Motor neuron (in vitro differentiated cells): ENCODE measurements around the gene TRPV3. TPM values are rescaled to one million over a fixed set of nuclear protein-coding genes. Genes with fewer than 3 reads are reported as not detected.
"Not testable (repeated sequence)": the region's sequence is repeated elsewhere in the genome, so short reads cannot be mapped to it uniquely, and the experiment has no call there.

ENCODE experiments used
- ATAC-seq, 8 experiments: fragments of 200-7000 bp; cut with Tn5 transposase; replicated peaks in 6 of 8; 2 replicates each; pipeline ENCODE4 v1.8.0; 2021; ENCODE audit warnings: mild to moderate bottlenecking in 8 of 8, moderate library complexity in 8 of 8
- H3K27ac ChIP-seq, 2 donors: fragments of 250-450 bp; sonication (Bioruptor Pico); 2 replicates each; pipeline ENCODE4 v1.9.0; 2021; ENCODE audit warnings: antibody characterized with exemption in 2 of 2, mild to moderate bottlenecking in 2 of 2, moderate library complexity in 1 of 2
- H3K4me1 ChIP-seq, 2 donors: fragments of 250-450 bp; sonication (Bioruptor Pico); replicated peaks in 1 of 2; 2 replicates each; pipeline ENCODE4 v1.6.1; 2021; ENCODE audit warnings: antibody characterized with exemption in 2 of 2, mild to moderate bottlenecking in 2 of 2, moderate library complexity in 1 of 2
- H3K4me3 ChIP-seq, 5 donors: fragments of 250-450 bp; sonication (Bioruptor Pico); 2 replicates each; pipeline ENCODE4 v1.9.0; 2021; ENCODE audit warnings: antibody characterized with exemption in 5 of 5, mild to moderate bottlenecking in 5 of 5, moderate library complexity in 4 of 5
- WGBS, 10 experiments: fragments of 450-650 bp; shearing (Covaris generic); methylation state at CpG; one replicate each; pipeline ENCODE4 v1.0.0; 2022; 5-methylcytosine and 5-hydroxymethylcytosine counted together
- in situ Hi-C, 9 experiments: fragments of 400-800 bp; cut with MboI; loops; one replicate each; pipeline ENCODE4 v1.15.0; 2021; ENCODE audit warnings: low sequenced_read_pairs in 9 of 9, low pct_unique_long_range_greater_than_20kb in 2 of 9; ENCODE audit not compliant: unreplicated experiment in 9 of 9
- total RNA-seq, 8 experiments: library from RNA; unstranded; fragments of 300-600 nt; gene quantifications; 2 replicates each; pipeline versions ENCODE4 v1.2.3 to v1.2.4, GENCODE V29; 2022

The TRPV3 gene
- total RNA-seq, 8 experiments from 2014 or later, result 0.11 to 3.2 (median 1.2) TPM

DNA sequence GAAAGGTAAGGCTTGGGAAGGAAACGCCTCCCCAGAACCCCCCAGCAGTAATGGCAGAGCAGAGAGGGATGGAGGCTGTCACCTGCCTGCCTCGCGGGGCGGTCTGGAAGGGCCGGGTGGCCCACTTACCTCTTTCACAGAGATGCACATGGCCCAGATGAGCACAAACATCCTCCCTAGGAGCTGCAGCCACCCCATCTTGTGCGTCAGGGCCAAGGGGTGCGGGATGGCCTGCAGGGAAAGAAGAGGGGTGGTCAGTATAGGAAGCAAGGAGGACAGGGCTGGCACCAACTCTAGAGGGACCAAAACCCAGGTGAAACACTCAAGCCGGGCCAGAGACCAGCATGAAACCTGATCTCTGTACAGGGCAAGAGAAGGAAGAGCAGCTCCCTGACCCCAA lies 29.7 kb downstream of the TRPV3 start:
- ATAC-seq, result no peak
- in situ Hi-C loops, result no loop called here
- Histone ChIP-seq H3K4me1 (peaks cover 17 to 19% of the 10 kb centered on the region in 2 donors), H3K4me3 (no peak overlapping the region), H3K27ac (no peak overlapping the region)
- 80 to 100% (median 88%) methylated on average over 1 to 3 of the region's 8 CpGs; no CpG with 5 or more reads in 2 of the 10 experiments for WGBS, 10 experiments

DNA sequence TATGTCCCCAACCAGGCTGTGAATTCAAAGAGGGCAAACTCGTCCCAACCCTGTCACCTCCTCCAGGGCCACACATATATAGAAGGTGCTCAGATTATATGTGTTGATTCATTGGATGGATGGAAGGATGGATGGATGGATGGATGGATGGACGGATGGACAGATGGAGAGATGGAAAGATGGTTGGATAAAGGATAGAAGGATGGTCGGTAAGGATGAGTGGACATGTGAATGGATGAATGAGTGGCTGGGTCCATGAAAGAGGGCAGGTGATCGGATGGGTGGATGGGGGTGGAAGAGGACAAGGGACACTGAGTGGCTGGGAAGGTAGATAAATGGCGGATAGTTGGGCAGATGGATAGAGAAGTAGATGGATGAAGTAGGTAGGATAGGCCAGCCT lies 30.1 kb downstream of the TRPV3 start:
- WGBS, 10 experiments, result 81 to 100% (median 94%) methylated on average over 2 to 5 of the region's 5 CpGs; no CpG with 5 or more reads in 1 of the 10 experiments
- Histone ChIP-seq H3K27ac (no peak overlapping the region), H3K4me3 (no peak overlapping the region), H3K4me1 (peaks cover 17 to 19% of the 10 kb centered on the region in 2 donors)
- in situ Hi-C loops, result no loop called here
- ATAC-seq, result no peak

DNA sequence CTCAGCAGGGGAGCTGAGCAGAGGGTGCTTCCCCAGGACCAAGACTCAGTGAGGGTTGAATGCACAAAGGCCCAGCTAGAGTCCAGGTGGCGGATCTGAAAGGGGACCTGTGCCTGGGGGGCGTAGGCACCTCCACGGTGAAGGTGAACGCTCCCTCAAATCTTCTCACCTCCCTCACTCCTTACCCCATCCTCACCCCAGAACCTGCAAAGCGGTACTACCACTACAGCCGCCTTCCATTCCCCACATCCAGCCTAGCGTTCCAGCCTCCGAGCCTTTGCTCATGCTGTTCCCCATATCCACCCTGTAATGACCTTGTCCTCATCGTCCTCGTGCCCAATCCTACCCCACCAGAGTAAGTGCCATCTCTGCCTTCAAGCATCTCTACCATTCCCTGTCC lies 30.6 kb downstream of the TRPV3 start:
- H3K27ac ChIP-seq, result no peak overlapping the region

DNA sequence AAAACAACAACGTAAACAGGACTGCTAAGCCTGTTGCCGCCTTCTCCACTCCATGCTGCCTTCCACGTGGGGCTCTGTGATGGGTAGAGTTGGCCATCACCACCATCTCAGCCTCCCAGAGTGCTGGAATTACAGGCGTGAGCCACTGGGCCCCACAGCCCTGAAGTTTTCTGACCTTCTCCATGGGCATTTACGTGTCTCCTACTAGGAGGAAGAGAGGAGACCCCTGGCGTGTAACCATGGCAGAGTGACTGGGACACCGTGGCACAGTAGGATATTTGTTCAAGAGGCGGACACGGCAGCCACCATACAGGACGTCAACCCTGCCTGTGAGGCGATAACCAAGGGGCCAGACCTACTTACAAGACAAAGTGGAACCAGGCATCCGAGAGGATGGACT lies 31.1 kb downstream of the TRPV3 start:
- in situ Hi-C loops, result no loop called here
- no peak for ATAC-seq
- Histone ChIP-seq H3K27ac (no peak overlapping the region), H3K4me1 (peaks cover 17 to 19% of the 10 kb centered on the region in 2 donors), H3K4me3 (no peak overlapping the region)
- 81 to 100% (median 92%) methylated on average over 2 to 7 of the region's 12 CpGs; no CpG with 5 or more reads in 5 of the 10 experiments for WGBS, 10 experiments

More for the DNA sequence above, 30.6 kb downstream of the TRPV3 start:
- no peak overlapping the region for H3K4me3 ChIP-seq
- no peak for ATAC-seq
- in situ Hi-C loops, result no loop called here
- WGBS, 10 experiments, result 85 to 100% (median 100%) methylated on average over 1 to 7 of the region's 10 CpGs; no CpG with 5 or more reads in 4 of the 10 experiments
- peaks cover 17 to 19% of the 10 kb centered on the region in 2 donors for H3K4me1 ChIP-seq

DNA sequence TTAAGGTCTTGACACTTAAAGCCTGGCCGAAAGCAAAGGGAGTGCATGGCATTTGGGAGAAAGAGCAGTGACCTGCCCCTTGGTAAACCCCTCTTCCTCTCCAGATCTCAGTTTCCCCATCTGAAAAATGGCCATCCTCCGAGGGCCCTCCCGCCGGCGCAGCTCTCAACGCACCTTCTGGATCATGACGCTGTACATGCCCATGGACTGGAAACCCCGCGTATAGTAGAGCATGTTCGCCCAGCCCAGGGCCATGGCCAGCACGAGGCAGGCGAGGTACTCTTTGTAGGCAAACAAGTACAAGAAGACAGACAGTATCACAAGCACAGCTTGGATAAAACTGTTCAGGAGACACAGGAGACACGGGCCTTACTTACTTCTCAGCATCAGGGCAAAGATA lies 33.6 kb downstream of the TRPV3 start:
- in situ Hi-C loops, result no loop called here
- peaks cover 5 to 8% of the 10 kb centered on the region in 2 donors for H3K4me1 ChIP-seq
- no peak for ATAC-seq
- no peak overlapping the region for H3K27ac ChIP-seq
- 75 to 100% (median 92%) methylated on average over 1 to 6 of the region's 13 CpGs; no CpG with 5 or more reads in 4 of the 10 experiments for WGBS, 10 experiments
- H3K4me3 ChIP-seq, result no peak overlapping the region

DNA sequence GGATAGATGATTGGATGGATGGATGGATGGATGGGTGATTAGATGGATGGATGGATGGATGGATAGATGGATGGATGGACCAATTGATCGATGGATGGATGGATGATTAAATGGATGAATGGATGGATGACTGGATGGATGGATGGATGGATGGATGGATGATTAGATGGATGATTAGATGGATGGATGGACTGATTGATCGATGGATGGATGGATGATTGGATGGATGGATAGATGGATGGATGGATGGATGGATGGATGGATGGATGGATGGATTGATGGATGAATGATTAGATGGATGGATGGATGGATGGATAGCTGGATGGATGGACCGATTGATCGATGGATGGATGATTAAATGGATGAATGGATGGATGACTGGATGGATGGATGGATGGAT lies 38.1 kb downstream of the TRPV3 start:
- ATAC-seq, in situ Hi-C loops, H3K4me3 ChIP-seq, H3K27ac ChIP-seq, H3K4me1 ChIP-seq: not testable (repeated sequence)
- WGBS, 10 experiments, result 71 to 100% (median 81%) methylated on average over 2 to 4 of the region's 4 CpGs

DNA sequence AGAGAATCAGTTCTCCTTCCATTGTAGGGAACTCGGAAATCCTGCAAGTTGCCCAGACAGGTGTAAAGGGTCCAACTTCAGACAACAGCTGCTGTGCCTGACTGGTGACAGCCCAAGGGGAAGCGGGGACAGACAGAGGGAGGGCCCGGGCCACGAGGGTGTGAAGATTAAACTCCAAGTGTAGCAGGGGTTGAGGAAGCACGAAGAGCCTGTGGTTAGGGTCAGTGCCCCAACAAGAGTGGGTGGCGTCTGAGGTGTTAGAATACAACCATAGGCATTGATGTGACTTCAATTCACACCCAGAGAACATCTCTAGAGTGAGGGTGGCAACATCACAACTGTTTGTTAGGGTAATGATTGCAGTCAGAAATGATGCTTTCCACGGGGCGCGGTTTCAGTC lies 42.7 kb downstream of the TRPV3 start:
- ATAC-seq, result no peak
- no peak overlapping the region for H3K4me3 ChIP-seq
- no peak overlapping the region for H3K27ac ChIP-seq
- in situ Hi-C loops, result no loop called here
- peaks cover 8 to 12% of the 10 kb centered on the region in 2 donors for H3K4me1 ChIP-seq
- WGBS, 10 experiments, result 69 to 100% (median 94%) methylated on average over 2 to 6 of the region's 9 CpGs; no CpG with 5 or more reads in 5 of the 10 experiments

DNA sequence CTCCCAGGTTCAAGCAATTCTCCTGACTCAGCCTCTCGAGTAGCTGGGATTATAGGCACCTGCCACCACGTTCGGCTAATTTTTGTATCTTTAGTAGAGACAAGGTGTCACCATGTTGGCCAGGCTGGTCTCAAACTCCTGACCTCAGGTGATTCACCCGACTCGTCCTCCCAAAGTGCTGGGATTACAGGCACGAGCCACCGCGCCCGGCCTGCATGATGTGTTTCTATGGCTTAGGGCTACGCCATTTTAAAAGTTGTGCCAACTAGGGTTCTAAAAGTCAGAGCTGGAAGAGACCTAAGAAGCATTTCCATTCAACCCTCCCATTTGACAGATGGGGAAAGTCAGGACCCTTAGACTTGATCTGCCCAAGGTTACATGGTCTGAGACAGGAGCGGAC lies 43.4 kb downstream of the TRPV3 start:
- ATAC-seq, H3K4me3 ChIP-seq, H3K27ac ChIP-seq, in situ Hi-C loops: not testable (repeated sequence)
- peaks cover 8 to 12% of the 10 kb centered on the region in 2 donors for H3K4me1 ChIP-seq
- 71 to 100% (median 97%) methylated on average over 1 to 5 of the region's 11 CpGs; no CpG with 5 or more reads in 4 of the 10 experiments for WGBS, 10 experiments

DNA sequence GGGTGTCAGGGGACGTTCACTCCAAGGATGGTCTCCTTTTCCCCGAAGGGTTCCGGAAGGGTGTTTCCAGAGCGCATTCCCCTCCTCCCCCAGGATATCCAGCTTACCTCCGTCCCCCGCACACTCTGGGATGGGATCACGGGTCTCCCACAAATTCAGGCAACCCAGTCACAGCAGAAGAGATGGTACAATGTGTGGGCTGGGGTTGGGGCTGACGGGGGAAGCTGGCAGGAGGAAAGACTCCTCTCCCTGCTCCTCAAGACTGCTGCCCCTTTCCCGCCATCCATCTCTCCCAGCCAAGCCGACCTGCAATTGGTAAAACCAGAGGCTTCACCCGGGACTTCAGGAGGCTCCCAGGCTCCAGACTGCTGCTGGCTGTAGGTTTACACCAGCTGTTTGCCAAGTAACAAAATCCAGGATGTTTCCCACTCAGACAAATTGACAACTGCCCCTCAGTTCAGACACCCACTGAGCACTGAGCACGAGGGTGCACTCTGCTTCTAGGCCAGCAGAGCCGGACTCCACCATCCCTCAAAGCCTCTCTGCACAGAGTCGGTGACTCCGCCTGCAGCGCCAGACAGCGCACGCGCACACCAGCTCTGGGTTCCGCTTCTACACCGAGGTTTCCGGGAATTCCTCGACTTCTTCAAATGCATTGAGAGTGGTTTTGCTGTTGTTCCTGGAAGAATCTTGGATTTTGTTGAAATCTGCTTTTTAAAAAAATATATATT lies 44.1 kb downstream of the TRPV3 start:
- in situ Hi-C loops, result no loop called here
- 66 to 96% (median 81%) methylated on average over 3 to 17 of the region's 23 CpGs; no CpG with 5 or more reads in 2 of the 10 experiments for WGBS, 10 experiments
- Histone ChIP-seq H3K4me3 (no peak overlapping the region), H3K4me1 (peaks cover 8 to 12% of the 10 kb centered on the region in 2 donors), H3K27ac (no peak overlapping the region)
- peak in 2 of 8 experiments; percentile 9 to 33 for ATAC-seq

DNA sequence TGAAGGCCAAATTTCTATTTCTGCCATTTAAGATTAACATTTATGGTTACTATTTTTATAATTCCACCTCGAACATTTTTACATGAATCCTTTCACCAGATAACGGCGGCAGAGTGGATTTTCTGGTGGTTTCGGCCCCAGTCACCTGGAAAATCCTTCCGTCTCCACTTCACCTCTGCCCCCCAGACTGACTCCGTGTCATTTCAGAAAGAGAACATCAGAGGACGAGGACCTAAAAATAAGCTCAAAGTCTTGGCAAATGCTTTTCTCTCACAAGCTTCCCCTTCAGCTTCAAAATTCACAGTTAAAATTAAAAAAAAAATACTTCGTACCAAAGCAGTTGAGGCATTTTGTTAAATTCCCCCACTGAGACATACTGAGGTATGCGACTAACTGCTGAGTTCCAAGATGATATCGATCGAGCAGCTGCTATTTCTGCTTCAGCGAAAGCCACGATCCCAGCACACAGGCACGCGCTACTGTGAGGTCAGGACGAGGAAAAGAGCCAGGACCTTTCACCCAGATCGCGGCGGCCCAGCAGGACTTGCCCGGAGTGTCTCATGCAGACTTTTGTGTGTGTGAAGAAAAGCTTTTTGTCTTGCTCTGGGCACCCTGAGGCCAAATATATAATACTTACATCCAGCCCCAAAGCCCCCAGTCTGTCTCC lies 45.0 kb downstream of the TRPV3 start:
- Histone ChIP-seq H3K27ac (no peak overlapping the region), H3K4me3 (no peak overlapping the region), H3K4me1 (peaks cover 8 to 12% of the 10 kb centered on the region in 2 donors)
- in situ Hi-C loops, result no loop called here
- 21 to 67% (median 30%) methylated on average over 1 to 19 of the region's 20 CpGs; no CpG with 5 or more reads in 2 of the 10 experiments for WGBS, 10 experiments
- peak in 7 of 8 experiments; percentile 44 to 78 (median 70) for ATAC-seq

DNA sequence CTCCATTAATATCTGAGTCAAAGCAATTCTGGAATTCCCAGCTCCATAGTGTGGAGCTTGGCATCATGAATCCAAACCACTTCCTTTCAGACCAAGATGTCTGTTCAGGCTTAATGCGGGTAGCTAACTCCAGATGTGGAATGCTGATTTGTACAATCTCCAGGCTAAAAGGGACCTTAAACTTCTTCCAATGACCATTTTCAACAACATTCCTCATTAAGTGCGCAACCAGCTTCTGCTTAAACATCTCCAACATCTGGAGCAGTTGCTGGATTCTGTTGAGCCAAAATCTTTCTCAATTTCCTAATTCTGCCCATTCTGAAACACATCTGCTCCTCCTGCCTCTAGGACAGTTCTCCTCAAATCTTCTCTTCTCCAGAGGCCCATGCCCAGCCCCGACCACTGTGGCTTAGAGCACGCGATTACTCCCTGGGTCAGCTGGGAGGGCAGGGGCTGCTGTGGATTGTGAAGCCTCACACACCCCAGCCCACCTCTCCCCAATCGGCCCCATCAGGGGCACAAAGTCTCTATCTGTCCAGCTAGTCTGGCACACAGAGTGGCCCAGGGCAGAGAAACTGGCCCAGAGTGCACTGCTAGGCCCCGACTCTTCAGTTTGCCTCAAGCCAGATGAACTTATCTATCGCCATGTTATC lies 45.6 kb downstream of the TRPV3 start:
- Histone ChIP-seq H3K4me3 (no peak overlapping the region), H3K27ac (no peak overlapping the region), H3K4me1 (peaks cover 8 to 12% of the 10 kb centered on the region in 2 donors)
- WGBS, 10 experiments, result 20 to 93% (median 84%) methylated on average over 1 to 4 of the region's 8 CpGs; no CpG with 5 or more reads in 4 of the 10 experiments
- in situ Hi-C loops, result no loop called here
- ATAC-seq, result no peak

DNA sequence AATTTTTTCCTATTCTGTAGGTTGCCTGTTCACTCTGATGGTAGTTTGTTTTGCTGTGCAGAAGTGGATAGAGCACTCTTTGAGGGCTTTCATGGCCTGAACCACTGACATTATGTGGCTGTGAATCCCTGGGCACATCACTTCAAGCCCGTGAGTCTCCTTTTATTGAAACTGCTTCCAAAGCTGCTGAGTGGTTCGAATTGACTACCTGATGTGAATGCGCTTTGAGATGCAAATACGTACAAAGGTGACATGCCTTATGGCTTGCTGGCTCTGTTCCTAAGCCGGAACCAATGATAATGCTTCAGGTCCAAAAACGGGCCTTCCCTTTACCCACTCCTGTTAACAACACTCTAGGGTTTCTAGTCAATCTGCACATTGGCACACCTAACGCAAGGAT lies 47.5 kb downstream of the TRPV3 start:
- in situ Hi-C loops, result no loop called here
- no peak overlapping the region for H3K4me3 ChIP-seq
- 50 to 100% (median 77%) methylated on average over 1 to 6 of the region's 7 CpGs; no CpG with 5 or more reads in 1 of the 10 experiments for WGBS, 10 experiments
- no peak overlapping the region for H3K27ac ChIP-seq
- H3K4me1 ChIP-seq, result peaks cover 8 to 12% of the 10 kb centered on the region in 2 donors
- no peak for ATAC-seq

DNA sequence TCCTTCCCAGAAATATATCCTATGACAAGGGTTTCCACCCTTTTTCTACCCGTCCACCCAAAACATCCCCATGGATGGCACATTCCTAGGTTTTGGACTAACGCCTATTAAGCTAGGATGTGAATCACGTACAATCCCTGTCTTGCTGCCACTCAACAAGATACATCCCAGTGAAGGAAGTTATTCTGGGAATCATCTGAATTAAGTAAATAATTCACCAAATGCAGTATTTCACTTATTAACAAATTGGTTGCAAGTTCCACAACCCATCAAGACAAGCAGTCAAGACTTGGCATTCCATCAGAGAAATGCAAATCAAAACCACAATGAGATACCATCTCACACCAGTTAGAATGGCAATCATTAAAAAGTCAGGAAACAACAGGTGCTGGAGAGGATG lies 49.7 kb downstream of the TRPV3 start:
- no peak overlapping the region for H3K27ac ChIP-seq
- H3K4me3 ChIP-seq, result no peak overlapping the region
- in situ Hi-C loops, result no loop called here
- peaks cover 4 to 7% of the 10 kb centered on the region in 2 donors for H3K4me1 ChIP-seq
- 50 to 96% (median 69%) methylated on average over 1 to 3 of the region's 3 CpGs; no CpG with 5 or more reads in 4 of the 10 experiments for WGBS, 10 experiments
- ATAC-seq, result no peak
